Hepatocyte (in vitro differentiated cells): Measurements from ENCODE around the gene FAM107A. TPM values are rescaled to one million over a fixed set of nuclear protein-coding genes. Genes with fewer than 3 reads are reported as not detected.

Experiments
- DNase-seq: peaks from one replicate; pipeline ENCODE4 v3.0.0-alpha.2; 2016; ENCODE audit warnings: low spot score
- H2AFZ ChIP-seq: fragments of 200-600 bp; sonication (generic); 2 replicates; pipeline ENCODE4 v1.6.0; 2016; ENCODE audit warnings: antibody characterized with exemption, mild to moderate bottlenecking
- H3K27ac ChIP-seq: fragments of 200-600 bp; sonication (generic); 2 replicates; pipeline ENCODE4 v1.5.1; 2016; ENCODE audit warnings: mild to moderate bottlenecking
- H3K27me3 ChIP-seq: fragments of 200-600 bp; sonication (generic); 2 replicates; pipeline ENCODE4 v1.6.1; 2016
- H3K36me3 ChIP-seq: fragments of 200-600 bp; sonication (generic); replicated peaks from 2 replicates; pipeline ENCODE4 v1.5.1; 2016; ENCODE audit warnings: low read depth; ENCODE audit not compliant: insufficient read depth
- H3K4me1 ChIP-seq: fragments of 200-600 bp; sonication (generic); 2 replicates; pipeline ENCODE4 v1.5.1; 2016; ENCODE audit warnings: mild to moderate bottlenecking, moderate library complexity; ENCODE audit not compliant: insufficient read depth
- H3K4me2 ChIP-seq: fragments of 200-600 bp; sonication (generic); 2 replicates; pipeline ENCODE4 v1.6.0; 2016
- H3K4me3 ChIP-seq: fragments of 200-600 bp; sonication (generic); 2 replicates; pipeline ENCODE4 v1.5.1; 2016; ENCODE audit warnings: mild to moderate bottlenecking
- H3K79me2 ChIP-seq: fragments of 200-600 bp; sonication (generic); 2 replicates; pipeline ENCODE4 v1.6.0; 2017; ENCODE audit warnings: mild to moderate bottlenecking
- H3K9me2 ChIP-seq: fragments of 200-600 bp; sonication (generic); replicated peaks from 2 replicates; pipeline ENCODE4 v1.6.0; 2017; ENCODE audit warnings: mild to moderate bottlenecking; ENCODE audit not compliant: insufficient read depth
- H3K9me3 ChIP-seq: fragments of 200-600 bp; sonication (generic); 2 replicates; pipeline ENCODE4 v1.5.1; 2016; ENCODE audit warnings: low read depth, mild to moderate bottlenecking
- H4K20me1 ChIP-seq: fragments of 200-600 bp; sonication (generic); 2 replicates; pipeline ENCODE4 v1.6.0; 2016; ENCODE audit warnings: mild to moderate bottlenecking; ENCODE audit not compliant: insufficient read depth, poor library complexity, severe bottlenecking
- EZH2 ChIP-seq: fragments of 200-600 bp; sonication (generic); IDR thresholded peaks from 2 replicates; pipeline ENCODE4 v1.6.1; 2016; ENCODE audit warnings: antibody characterized with exemption, mild to moderate bottlenecking, borderline replicate concordance
- EZH2phosphoT487 ChIP-seq: fragments of 200-600 bp; sonication (generic); IDR thresholded peaks from one replicate; pipeline ENCODE4 v1.6.1; 2018; ENCODE audit warnings: antibody characterized with exemption, mild to moderate bottlenecking, low read depth, moderate library complexity; ENCODE audit not compliant: unreplicated experiment, severe bottlenecking
- WGBS: methylation state at CpG from one replicate; pipeline ENCODE4 v1.1.6; 2016; ENCODE audit warnings: low lambda C conversion rate; ENCODE audit errors: missing lambda C conversion rate; 5-methylcytosine and 5-hydroxymethylcytosine counted together
- polyA plus RNA-seq: library from polyadenylated mRNA; unstranded; fragments of >200 nt; fragmentation: Nextera tagmentation; extraction: Ambion mirVana; gene quantifications from 2 replicates; pipeline ENCODE4 v1.2.1, GENCODE V29; 2016
- total RNA-seq: library from RNA; depleted of rRNA; stranded (reverse); fragments of >200 nt; gene quantifications from 2 replicates; pipeline ENCODE4 v1.2.3, GENCODE V29; 2014
- TF ChIP-seq, protein P1 (sequence below): fragments of 200-600 bp; sonication (generic); IDR thresholded peaks from 2 replicates; pipeline ENCODE4 v1.5.1; 2016; ENCODE audit warnings: antibody characterized with exemption, mild to moderate bottlenecking; ENCODE audit not compliant: poor library complexity

FAM107A gene
- total and polyA plus RNA-seq, 2 experiments from 2014 or later: 0.40 to 0.93 TPM

DNA sequence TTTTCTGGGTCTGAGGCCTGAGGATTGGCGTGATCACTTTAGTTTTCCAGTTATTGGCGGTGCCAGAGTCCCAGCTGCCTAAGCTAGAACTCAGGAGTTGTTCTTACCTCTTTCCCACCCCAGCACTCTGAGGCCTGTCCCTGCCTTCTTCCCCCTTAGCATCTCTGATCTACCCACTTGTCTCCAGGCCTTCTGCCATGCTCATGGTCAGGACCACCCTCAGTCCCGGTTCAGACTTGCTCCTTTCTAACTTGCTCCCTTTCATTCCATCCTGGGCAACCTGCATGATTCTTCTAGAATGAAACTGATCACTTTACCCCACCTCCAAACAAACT lies 55.9 kb downstream of the FAM107A start:
- WGBS: 93% methylated on average over 3 of the region's 3 CpGs
- H2AFZ ChIP-seq: no peak overlapping the region
- H3K27ac ChIP-seq: peak overlapping the region; percentile 71
- no peak overlapping the region for H3K4me3 ChIP-seq
- no peaks in the 10 kb centered on the region for H3K36me3 ChIP-seq
- DNase-seq: no peak
- TF ChIP-seq, protein P1, sequence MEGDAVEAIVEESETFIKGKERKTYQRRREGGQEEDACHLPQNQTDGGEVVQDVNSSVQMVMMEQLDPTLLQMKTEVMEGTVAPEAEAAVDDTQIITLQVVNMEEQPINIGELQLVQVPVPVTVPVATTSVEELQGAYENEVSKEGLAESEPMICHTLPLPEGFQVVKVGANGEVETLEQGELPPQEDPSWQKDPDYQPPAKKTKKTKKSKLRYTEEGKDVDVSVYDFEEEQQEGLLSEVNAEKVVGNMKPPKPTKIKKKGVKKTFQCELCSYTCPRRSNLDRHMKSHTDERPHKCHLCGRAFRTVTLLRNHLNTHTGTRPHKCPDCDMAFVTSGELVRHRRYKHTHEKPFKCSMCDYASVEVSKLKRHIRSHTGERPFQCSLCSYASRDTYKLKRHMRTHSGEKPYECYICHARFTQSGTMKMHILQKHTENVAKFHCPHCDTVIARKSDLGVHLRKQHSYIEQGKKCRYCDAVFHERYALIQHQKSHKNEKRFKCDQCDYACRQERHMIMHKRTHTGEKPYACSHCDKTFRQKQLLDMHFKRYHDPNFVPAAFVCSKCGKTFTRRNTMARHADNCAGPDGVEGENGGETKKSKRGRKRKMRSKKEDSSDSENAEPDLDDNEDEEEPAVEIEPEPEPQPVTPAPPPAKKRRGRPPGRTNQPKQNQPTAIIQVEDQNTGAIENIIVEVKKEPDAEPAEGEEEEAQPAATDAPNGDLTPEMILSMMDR: no peak
- TF ChIP-seq EZH2phosphoT487 (no peak), EZH2 (no peak)
- no peak overlapping the region for H3K4me2 ChIP-seq
- no peaks in the 10 kb centered on the region for H3K27me3 ChIP-seq
- H3K4me1 ChIP-seq: peaks cover 55% of the 10 kb centered on the region
- no peaks in the 10 kb centered on the region for H3K9me3 ChIP-seq
- no peaks in the 10 kb centered on the region for H3K79me2 ChIP-seq
- no peaks in the 10 kb centered on the region for H3K9me2 ChIP-seq
- no peaks in the 10 kb centered on the region for H4K20me1 ChIP-seq

DNA sequence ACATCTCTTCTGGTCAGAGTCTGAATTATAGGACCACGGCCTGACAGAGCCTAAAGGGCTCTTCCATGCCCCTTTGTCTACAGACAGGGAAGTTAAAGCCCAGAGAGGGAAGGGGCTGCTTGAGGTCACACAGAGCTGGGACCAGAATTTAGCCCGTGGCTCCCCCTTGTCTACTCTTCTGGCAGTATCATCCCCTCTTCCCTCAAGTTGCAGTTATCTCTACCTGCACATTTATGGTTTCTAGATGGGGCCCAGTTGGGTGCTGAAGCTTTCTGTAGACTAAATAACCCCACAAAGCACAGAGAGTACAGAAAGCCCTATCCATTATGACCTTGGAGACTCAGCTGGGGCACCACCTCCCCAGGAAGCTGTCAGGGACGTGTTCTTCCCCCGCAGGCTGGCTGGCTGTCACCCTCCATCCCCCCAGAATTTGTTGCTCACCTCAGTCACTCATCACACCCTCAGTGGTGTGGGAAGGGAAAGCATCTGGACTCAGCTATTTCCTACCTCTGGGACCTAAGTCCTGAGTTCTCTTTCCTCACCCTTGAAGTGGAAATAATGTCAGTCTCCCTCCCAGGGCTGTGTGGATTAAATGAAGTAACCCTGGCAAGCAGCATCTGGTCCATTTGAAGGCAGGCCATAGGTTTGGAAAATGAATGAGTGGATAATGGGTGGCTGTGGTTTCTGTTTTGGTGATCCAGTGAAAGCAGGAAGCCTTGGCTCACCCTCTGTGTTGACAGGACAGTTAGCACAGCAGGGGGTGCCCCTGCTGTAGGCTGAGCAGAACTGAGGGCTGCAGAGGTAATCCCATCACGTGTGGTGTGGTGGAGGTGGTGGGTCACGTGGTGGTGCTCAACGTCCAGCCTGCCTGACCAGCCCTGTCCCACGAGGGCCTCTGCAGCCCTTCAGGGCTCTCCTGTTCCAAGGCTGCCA lies 56.5 kb downstream of the FAM107A start:
- H3K9me3 ChIP-seq: no peaks in the 10 kb centered on the region
- peaks cover 55% of the 10 kb centered on the region for H3K4me1 ChIP-seq
- no peaks in the 10 kb centered on the region for H3K36me3 ChIP-seq
- no peaks in the 10 kb centered on the region for H3K9me2 ChIP-seq
- peak overlapping the region; percentile 38 for H3K4me2 ChIP-seq
- 50% methylated on average over 8 of the region's 8 CpGs for WGBS
- no peaks in the 10 kb centered on the region for H4K20me1 ChIP-seq
- peak overlapping the region; percentile 71 for H3K27ac ChIP-seq
- TF ChIP-seq EZH2phosphoT487: no peak
- TF ChIP-seq EZH2: no peak
- TF ChIP-seq, protein P1: no peak
- no peaks in the 10 kb centered on the region for H3K27me3 ChIP-seq
- peak; percentile 44 for DNase-seq
- no peak overlapping the region for H2AFZ ChIP-seq
- no peak overlapping the region for H3K4me3 ChIP-seq
- H3K79me2 ChIP-seq: no peaks in the 10 kb centered on the region

DNA sequence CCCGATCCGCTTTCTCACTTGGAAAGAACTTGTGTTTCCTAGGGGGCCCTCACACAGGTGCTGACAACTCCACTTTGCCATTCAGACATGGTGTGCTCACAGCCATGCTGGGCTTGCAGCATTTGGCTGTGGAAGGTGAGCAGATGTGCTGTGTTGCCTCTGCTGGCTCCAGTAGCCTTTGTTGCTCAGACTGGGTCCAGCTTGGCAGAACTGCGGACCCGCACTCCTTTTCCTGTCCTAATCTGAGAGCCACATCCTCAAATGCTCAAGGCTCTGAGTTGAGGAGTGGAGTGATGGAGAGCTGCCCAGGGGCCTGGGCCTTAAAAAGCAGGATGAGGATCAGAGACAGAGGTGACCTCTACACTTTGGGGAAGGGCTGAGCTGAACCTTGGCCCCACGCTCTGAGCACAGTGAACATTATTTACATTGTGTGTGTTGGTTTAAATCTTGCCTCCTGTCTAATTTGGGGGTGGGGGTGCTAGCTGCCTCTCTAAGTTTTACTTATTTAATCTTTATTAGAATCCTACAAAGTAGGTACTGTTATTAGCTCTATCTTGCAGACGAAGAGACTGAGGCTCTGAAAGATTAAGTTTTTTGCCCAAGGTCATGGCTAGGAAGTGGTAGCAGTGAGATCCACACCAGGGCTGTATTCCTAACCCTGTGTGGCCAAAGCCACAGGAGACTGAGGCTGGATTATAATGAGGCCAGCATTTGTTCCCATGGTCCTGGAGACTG lies 57.4 kb downstream of the FAM107A start:
- H3K36me3 ChIP-seq: no peaks in the 10 kb centered on the region

More for the DNA sequence above, 57.4 kb downstream of the FAM107A start:
- WGBS: 77% methylated on average over 6 of the region's 6 CpGs
- Histone ChIP-seq H3K27me3 (no peaks in the 10 kb centered on the region), H3K4me3 (no peak overlapping the region), H3K4me1 (peaks cover 55% of the 10 kb centered on the region), H3K27ac (peak overlapping the region; percentile 57), H3K79me2 (no peaks in the 10 kb centered on the region), H3K4me2 (peak overlapping the region; percentile 38), H3K9me2 (no peaks in the 10 kb centered on the region), H2AFZ (no peak overlapping the region), H3K9me3 (no peaks in the 10 kb centered on the region), H4K20me1 (no peaks in the 10 kb centered on the region)
- no peak for DNase-seq
- TF ChIP-seq, protein P1: no peak
- no peak for TF ChIP-seq EZH2phosphoT487
- TF ChIP-seq EZH2: no peak
